Jurkat, Clone E6-1 (cell line): ENCODE measurements around the gene MCUR1.

Source experiments
- DNase-seq: peaks from one replicate; pipeline ENCODE4 v3.0.0-alpha.2; 2011; ENCODE audit warnings: low read depth, low spot score
- H3K4me3 ChIP-seq: 2 replicates; pipeline ENCODE4 v1.5.1; 2011; ENCODE audit warnings: mild to moderate bottlenecking, low read length, control low read depth, moderate library complexity

Gene MCUR1

GRCh38 chr6:13760307-13761304 is 53.8 kb downstream of the MCUR1 start:
- no peak for DNase-seq
- H3K4me3 ChIP-seq = no peak overlapping the region

DNA sequence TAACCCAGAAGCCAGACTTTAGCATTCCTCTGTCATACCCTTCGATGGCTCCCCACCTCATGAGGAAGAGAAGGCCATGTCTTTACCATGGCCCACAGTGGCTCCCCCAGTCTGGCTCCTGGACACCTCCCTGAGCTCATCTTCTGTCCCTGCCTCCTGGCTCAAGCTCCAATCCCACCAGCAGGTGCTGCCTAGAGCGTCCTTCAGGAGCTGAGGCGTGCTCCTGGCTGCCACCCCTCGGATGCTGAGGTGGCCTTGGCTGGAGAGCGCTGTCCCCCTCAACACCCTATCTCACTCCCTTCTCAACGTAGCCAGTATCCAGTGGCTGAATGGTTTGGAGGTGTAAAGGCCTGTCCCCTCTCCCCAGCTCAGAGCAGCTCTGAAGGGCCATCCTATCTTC is 55.3 kb downstream of the MCUR1 start:
- H3K4me3 ChIP-seq = no peak overlapping the region
- no peak for DNase-seq

DNA sequence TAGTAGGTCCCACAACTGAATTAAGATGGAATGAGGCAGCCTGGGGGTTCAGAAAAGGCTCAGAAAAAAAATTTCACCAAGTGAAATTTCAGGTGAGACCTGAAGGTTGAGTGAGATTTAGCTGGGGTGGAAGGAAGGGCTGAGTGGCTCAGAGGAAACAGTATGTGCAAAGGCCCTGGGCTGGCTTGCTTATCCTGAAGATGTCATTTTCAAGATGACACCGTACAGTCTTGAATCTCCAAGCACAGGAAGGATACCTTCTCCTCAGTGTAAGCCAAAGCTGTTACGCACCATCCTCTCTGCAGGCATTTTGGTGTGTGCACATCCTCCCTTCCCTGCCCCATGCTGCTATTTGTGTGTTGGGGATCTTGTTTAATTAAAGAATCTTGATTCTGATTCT is 59.7 kb downstream of the MCUR1 start:
- no peak for DNase-seq
- no peak overlapping the region for H3K4me3 ChIP-seq

DNA sequence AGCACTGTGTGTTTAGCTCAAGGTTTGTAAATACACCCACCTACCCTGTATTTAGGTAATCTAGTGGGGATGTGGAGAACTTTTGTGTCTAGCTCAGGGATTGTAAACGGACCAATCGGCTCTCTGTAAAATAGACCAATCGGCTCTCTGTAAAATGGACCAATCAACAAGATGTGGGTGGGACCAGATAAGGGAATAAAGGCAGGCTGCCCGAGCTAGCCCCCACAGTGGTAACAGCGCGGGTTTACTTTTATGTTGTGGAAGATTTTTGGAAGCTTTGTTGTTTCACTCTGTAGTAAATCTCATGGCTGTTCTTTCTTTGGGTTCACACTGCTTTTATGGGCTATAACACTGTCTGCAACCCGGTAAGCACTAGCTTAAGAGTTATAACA is 70.6 kb downstream of the MCUR1 start:
- DNase-seq = no peak
- no peak overlapping the region for H3K4me3 ChIP-seq

DNA sequence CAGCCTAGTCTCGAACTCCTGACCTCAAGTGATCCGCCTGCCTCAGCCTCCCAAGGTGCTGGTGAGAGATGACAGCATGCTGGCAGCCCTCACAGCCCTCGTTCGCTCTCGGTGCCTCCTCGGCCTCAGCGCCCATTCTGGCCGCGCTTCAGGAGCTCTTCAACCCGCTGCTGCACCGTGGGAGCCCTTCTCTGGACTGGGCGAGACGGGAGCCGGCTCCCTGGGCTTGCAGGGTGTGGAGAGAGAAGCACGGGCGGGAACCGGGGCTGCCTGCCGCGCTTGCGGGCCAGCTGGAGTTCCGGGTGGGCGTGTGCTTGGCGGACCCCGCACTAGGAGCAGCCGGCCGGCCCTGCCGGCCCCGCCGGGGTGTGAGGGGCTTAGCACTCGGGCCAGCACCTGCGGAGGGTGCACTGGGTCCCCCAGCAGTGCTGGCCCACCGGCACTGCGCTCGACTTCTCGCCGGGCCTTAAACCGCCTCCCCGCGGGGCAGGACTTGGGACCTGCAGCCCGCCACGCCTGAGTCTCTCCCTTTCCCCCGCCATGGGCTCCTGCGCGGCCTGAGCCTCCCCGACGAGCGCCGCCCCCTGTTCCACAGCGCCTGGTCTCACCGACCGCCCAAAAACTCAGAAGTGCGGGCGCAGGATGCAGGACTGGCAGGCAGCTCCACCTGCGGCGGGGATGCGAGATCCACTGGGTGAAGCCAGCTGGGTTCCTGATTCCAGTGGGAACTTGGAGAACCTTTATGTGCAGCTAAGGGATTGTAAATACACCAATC is 71.2 kb downstream of the MCUR1 start:
- no peak for DNase-seq
- H3K4me3 ChIP-seq = no peak overlapping the region

- no peak for DNase-seq
- H3K4me3 ChIP-seq = no peak overlapping the region
Observed at GRCh38 chr6:13741365-13741764, 73.0 kb downstream of the MCUR1 start.
